Bronchial epithelial cell (primary cell): ENCODE data around the gene CFAP46. TPM values are rescaled to one million over a fixed set of nuclear protein-coding genes. Genes with fewer than 3 reads are reported as not detected.
"Not testable (repeated sequence)": the region's sequence is repeated elsewhere in the genome, so short reads cannot be mapped to it uniquely, and the experiment has no call there.

Source experiments
- DNase-seq: peaks from one replicate; pipeline ENCODE4 v3.0.0-alpha.2; 2010; ENCODE audit warnings: low read depth
- FAIRE-seq: peaks from 2 replicates; lab custom pipeline; 2011; peaks lifted over from hg19 to GRCh38; lab: Jason Lieb, UNC
- H3K27me3 ChIP-seq: 2 replicates; pipeline ENCODE4 v1.5.1; 2011; ENCODE audit warnings: low read length; ENCODE audit not compliant: control insufficient read depth, insufficient read depth
- H3K36me3 ChIP-seq: 2 replicates; pipeline ENCODE4 v1.5.1; 2011; ENCODE audit warnings: low read length; ENCODE audit not compliant: control insufficient read depth, insufficient read depth
- H3K4me3 ChIP-seq: 2 replicates; pipeline ENCODE4 v1.5.1; 2011; ENCODE audit warnings: mild to moderate bottlenecking, low read depth, low read length, control low read depth
- CTCF ChIP-seq: IDR thresholded peaks from 2 replicates; pipeline ENCODE4 v1.5.1; 2011; ENCODE audit warnings: mild to moderate bottlenecking, moderate library complexity, low read length, control low read depth, inconsistent platforms; ENCODE audit not compliant: insufficient read depth, severe bottlenecking
- total RNA-seq: library from RNA; depleted of rRNA; stranded (reverse); fragments of >200 nt; gene quantifications from 2 replicates; pipeline ENCODE4 v1.2.1, GENCODE V29; 2014

Gene CFAP46
- total RNA-seq, 1 donor from 2014 or later: 0.26 TPM

DNA sequence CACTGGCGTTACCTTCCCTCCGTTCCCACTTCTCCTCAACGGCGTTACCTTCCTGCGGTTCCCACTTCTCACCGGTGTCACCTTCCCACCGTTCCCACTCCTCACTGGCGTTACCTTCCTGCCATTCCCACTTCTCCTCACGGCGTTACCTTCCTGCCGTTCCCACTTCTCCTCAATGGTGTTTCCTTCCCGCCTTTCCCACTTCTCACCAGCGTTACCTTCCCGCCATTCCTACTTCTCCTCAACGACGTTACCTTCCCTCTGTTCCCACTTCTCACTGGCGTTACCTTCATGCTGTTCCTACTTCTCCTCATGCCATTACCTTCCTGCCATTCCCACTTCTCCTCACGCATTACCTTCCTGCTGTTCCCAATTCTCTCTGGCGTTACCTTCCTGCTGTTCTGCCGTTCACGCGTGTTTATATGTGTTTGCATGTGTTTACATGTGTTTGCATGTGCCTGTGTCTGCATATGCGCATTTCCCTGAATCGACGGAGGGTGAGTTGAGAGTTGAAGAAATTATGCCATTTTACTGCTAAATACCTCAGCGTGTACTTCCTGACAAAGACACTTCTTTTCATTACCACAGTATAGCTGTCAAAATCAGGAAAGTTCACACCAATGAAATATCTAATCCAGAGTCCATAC, 23.2 kb upstream of the CFAP46 start:
- FAIRE-seq (no peak), DNase-seq (no peak)
- Histone ChIP-seq H3K36me3 (no peaks in the 10 kb centered on the region), H3K27me3 (no peaks in the 10 kb centered on the region), H3K4me3 (no peak overlapping the region)
- no peak for TF ChIP-seq CTCF

DNA sequence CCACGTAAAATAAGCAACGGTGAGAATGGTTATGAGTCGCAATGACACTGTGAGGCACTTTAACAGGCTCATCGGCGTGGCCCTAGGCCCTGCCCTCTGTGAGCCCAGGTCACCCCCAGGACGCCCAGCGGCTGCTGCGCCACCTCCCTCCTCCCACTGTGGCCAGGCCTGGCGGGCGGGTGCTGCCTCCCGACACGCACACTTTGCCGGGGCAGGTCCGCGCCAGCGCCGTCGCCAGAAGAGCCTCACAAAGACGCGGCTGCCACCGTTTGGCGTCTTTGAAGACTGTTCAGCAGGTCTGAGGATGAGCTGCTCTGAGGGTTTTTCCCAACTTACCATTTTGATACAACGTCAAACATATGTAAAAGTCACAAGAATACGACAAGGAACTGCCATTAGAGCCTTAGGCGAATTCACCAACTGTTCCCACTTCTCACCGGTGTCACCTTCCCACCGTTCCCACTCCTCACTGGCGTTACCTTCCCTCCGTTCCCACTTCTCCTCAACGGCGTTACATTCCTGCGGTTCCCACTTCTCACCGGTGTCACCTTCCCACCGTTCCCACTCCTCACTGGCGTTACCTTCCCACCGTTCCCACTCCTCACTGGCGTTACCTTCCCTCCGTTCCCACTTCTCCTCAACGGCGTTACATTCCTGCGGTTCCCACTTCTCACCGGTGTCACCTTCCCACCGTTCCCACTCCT, 22.5 kb upstream of the CFAP46 start:
- not testable (repeated sequence) for DNase-seq, H3K27me3 ChIP-seq, H3K36me3 ChIP-seq
- FAIRE-seq: peak; percentile 23
- H3K4me3 ChIP-seq: peak overlapping the region; percentile 9

DNA sequence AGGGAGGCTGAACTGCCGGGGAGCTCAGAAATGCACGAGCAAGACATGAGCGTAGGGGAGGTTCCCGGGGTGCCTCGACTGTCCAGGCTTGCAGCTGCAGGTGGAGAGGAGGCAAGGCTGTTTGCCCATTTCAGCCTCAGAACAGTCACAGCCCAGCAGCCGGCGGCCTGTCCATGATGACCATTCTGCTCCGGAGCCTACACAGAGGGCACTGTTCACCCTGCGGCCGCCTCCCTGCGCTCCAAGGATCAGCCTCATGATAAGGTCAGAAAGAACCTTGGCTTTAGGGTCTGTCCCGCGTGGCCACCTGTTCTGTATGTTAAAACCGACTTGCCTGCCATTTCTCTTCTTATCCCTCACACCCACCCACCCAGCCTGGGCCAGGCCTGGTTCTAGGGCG, 21.9 kb upstream of the CFAP46 start:
- FAIRE-seq: no peak

GRCh38 chr10:132963430-132963960, 21.1 kb upstream of the CFAP46 start:
- Histone ChIP-seq H3K36me3 (no peaks in the 10 kb centered on the region), H3K27me3 (no peaks in the 10 kb centered on the region), H3K4me3 (no peak overlapping the region)
- DNase-seq (no peak), FAIRE-seq (no peak)
- no peak for TF ChIP-seq CTCF

More for the DNA sequence above, 21.9 kb upstream of the CFAP46 start:
- no peak for DNase-seq
- Histone ChIP-seq H3K36me3 (no peaks in the 10 kb centered on the region), H3K4me3 (no peak overlapping the region), H3K27me3 (no peaks in the 10 kb centered on the region)
- no peak for TF ChIP-seq CTCF

DNA sequence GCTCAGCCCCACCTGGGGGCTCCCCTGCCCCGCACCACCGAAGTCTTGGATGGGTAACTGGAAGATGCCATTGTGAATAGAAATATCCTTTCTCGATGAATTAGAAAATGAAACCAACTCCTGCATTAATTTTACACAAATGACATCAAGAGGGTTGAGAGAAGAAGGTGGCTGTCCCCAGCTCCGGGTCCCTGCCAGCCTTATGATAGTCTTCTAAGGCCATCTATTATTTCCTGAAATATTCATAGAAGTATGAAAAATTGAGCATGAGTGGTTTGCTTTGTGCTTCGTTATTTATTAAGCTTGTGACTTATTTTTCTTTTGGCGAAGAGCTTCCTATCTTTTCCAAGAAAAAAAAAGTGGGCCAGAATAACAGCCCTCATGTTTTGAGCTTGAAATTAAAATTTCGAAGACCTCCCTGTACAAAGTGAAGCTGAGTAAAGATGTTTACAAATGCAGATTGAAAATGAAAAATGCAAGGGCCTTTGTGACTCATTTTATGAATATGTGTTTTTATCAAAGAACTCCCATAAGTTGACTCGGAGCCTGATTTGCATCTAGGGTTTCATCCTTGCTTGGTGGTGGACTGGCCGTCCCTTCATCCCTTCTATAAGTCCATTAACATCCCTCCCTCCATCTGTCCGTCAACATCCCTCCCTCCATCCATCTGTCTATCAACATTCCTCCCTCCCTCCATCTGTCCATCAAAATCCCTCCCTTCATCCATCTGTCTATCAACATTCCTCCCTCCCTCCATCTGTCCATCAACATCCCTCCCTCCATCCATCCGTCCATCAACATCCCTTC, 20.5 kb upstream of the CFAP46 start:
- H3K4me3 ChIP-seq: peak overlapping the region; percentile 38
- DNase-seq (peak; percentile 12), FAIRE-seq (no peak)
- no peaks in the 10 kb centered on the region for H3K36me3 ChIP-seq
- no peak for TF ChIP-seq CTCF
- no peaks in the 10 kb centered on the region for H3K27me3 ChIP-seq
